PC-3 (cell line): ENCODE data around the gene UGGT2.

Experiments used
- EZH2 ChIP-seq: fragments of 300-600 bp; sonication (generic); IDR thresholded peaks from one replicate; pipeline ENCODE4 v1.6.1; 2017; ENCODE audit warnings: antibody characterized with exemption, mild to moderate bottlenecking, low read length; ENCODE audit not compliant: unreplicated experiment
- TF ChIP-seq, protein P1 (sequence below): fragments of 300-600 bp; sonication (generic); conservative IDR thresholded peaks from 2 replicates; pipeline ENCODE4 v1.5.1; 2017; ENCODE audit warnings: antibody characterized with exemption, low read depth, mild to moderate bottlenecking, low read length

DNA sequence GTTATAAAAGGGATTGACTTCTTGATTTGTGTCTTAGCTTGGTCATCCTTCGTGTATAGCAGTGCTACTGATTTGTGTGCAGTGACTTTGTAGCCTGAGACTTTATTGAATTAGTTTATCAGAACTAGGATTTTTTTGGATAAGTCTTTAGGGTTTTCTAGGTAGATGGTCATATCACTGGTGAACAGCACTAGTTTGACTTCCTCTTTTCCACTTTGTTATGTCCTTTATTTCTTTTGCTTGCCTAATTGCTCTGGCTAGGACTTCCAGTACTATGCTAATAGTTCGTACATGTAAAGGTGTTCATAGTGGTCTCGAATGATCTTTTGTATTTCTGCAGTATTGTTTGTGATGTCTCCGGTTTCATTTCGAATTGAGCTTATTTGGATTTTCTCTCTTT is 230.9 kb downstream of the UGGT2 start:
- TF ChIP-seq, protein P1, sequence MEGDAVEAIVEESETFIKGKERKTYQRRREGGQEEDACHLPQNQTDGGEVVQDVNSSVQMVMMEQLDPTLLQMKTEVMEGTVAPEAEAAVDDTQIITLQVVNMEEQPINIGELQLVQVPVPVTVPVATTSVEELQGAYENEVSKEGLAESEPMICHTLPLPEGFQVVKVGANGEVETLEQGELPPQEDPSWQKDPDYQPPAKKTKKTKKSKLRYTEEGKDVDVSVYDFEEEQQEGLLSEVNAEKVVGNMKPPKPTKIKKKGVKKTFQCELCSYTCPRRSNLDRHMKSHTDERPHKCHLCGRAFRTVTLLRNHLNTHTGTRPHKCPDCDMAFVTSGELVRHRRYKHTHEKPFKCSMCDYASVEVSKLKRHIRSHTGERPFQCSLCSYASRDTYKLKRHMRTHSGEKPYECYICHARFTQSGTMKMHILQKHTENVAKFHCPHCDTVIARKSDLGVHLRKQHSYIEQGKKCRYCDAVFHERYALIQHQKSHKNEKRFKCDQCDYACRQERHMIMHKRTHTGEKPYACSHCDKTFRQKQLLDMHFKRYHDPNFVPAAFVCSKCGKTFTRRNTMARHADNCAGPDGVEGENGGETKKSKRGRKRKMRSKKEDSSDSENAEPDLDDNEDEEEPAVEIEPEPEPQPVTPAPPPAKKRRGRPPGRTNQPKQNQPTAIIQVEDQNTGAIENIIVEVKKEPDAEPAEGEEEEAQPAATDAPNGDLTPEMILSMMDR: no peak
- TF ChIP-seq EZH2: no peak
